Activated naive CD4-positive, alpha-beta T cell treated with anti-CD3 and anti-CD28 coated beads for 36 hours (primary cell): Measurements from ENCODE around the gene ADCY1. TPM values are rescaled to one million over a fixed set of nuclear protein-coding genes. Genes with fewer than 3 reads are reported as not detected.
"Not testable (repeated sequence)": the region's sequence is repeated elsewhere in the genome, so short reads cannot be mapped to it uniquely, and the experiment has no call there.

Source experiments
- CTCF ChIA-PET: fragments of 350-600 bp; sonication (Branson Sonifier 250); formaldehyde crosslinking; loops from one replicate; lab custom pipeline; 2021; ENCODE audit warnings: antibody characterized with exemption; lab: Charles Lee
- DNase-seq: peaks from one replicate; pipeline ENCODE4 v3.0.0-alpha.2; 2020
- H3K27ac Mint-ChIP-seq: one replicate; pipeline ENCODE4 v1.8.0; 2021; ENCODE audit warnings: mild to moderate bottlenecking, mixed read lengths
- H3K27me3 Mint-ChIP-seq: one replicate; pipeline ENCODE4 v1.8.0; 2021; ENCODE audit warnings: low read depth, mixed read lengths
- H3K36me3 Mint-ChIP-seq: one replicate; pipeline ENCODE4 v1.8.0; 2021; ENCODE audit warnings: low read depth, mixed read lengths
- H3K4me1 Mint-ChIP-seq: one replicate; pipeline ENCODE4 v1.8.0; 2021; ENCODE audit warnings: low read depth, mixed read lengths
- H3K4me3 Mint-ChIP-seq: one replicate; pipeline ENCODE4 v1.8.0; 2021; ENCODE audit warnings: mild to moderate bottlenecking, moderate library complexity, mixed read lengths
- H3K9me3 Mint-ChIP-seq: one replicate; pipeline ENCODE4 v1.8.0; 2021; ENCODE audit warnings: mixed read lengths
- intact Hi-C: fragments of 100-400 bp; cut with micrococcal nuclease; formaldehyde crosslinking; loops from one replicate; pipeline ENCODE4 v1.15.1; 2023
- total RNA-seq, 2 experiments: library from RNA; stranded (reverse); gene quantifications; one replicate each; pipeline ENCODE4 v1.2.3, GENCODE V29; 2021

Gene ADCY1
- total RNA-seq, 2 experiments from 2014 or later, result 0.29 to 0.30 TPM

- H3K27ac Mint-ChIP-seq, CTCF ChIA-PET, H3K4me1 Mint-ChIP-seq, intact Hi-C loops, H3K9me3 Mint-ChIP-seq, H3K27me3 Mint-ChIP-seq, DNase-seq, H3K4me3 Mint-ChIP-seq: not testable (repeated sequence)
- peaks cover 49% of the 10 kb centered on the region for H3K36me3 Mint-ChIP-seq
Measured at GRCh38 chr7:45740573-45740972, 166.4 kb downstream of the ADCY1 start.

GRCh38 chr7:45748976-45749375, 174.8 kb downstream of the ADCY1 start:
- H3K27me3 Mint-ChIP-seq, DNase-seq, H3K27ac Mint-ChIP-seq, CTCF ChIA-PET, intact Hi-C loops, H3K4me3 Mint-ChIP-seq, H3K4me1 Mint-ChIP-seq, H3K9me3 Mint-ChIP-seq: not testable (repeated sequence)
- H3K36me3 Mint-ChIP-seq, result peaks cover 12% of the 10 kb centered on the region

GRCh38 chr7:45751352-45751751, 177.2 kb downstream of the ADCY1 start:
- H3K4me1 Mint-ChIP-seq, H3K27ac Mint-ChIP-seq, intact Hi-C loops, CTCF ChIA-PET, H3K27me3 Mint-ChIP-seq, H3K9me3 Mint-ChIP-seq, H3K4me3 Mint-ChIP-seq, DNase-seq, H3K36me3 Mint-ChIP-seq: not testable (repeated sequence)

- DNase-seq, H3K4me1 Mint-ChIP-seq, H3K27me3 Mint-ChIP-seq, H3K4me3 Mint-ChIP-seq, intact Hi-C loops, H3K9me3 Mint-ChIP-seq, H3K27ac Mint-ChIP-seq, CTCF ChIA-PET: not testable (repeated sequence)
- peaks cover 14% of the 10 kb centered on the region for H3K36me3 Mint-ChIP-seq
Measured at GRCh38 chr7:45756333-45756732, 182.2 kb downstream of the ADCY1 start.

- H3K27ac Mint-ChIP-seq, DNase-seq, H3K9me3 Mint-ChIP-seq, CTCF ChIA-PET, intact Hi-C loops, H3K4me3 Mint-ChIP-seq, H3K27me3 Mint-ChIP-seq, H3K4me1 Mint-ChIP-seq: not testable (repeated sequence)
- H3K36me3 Mint-ChIP-seq, result peaks cover 12% of the 10 kb centered on the region
Measured at GRCh38 chr7:45756757-45757156, 182.6 kb downstream of the ADCY1 start.

GRCh38 chr7:45759464-45759863, 185.3 kb downstream of the ADCY1 start:
- CTCF ChIA-PET, H3K27ac Mint-ChIP-seq, H3K27me3 Mint-ChIP-seq, DNase-seq, H3K9me3 Mint-ChIP-seq, H3K4me3 Mint-ChIP-seq, intact Hi-C loops: not testable (repeated sequence)
- H3K36me3 Mint-ChIP-seq, result peaks cover 15% of the 10 kb centered on the region
- peaks cover 15% of the 10 kb centered on the region for H3K4me1 Mint-ChIP-seq

GRCh38 chr7:45761545-45762205, 187.5 kb downstream of the ADCY1 start:
- H3K36me3 Mint-ChIP-seq, DNase-seq, H3K9me3 Mint-ChIP-seq, H3K27me3 Mint-ChIP-seq, H3K27ac Mint-ChIP-seq, CTCF ChIA-PET, intact Hi-C loops, H3K4me3 Mint-ChIP-seq: not testable (repeated sequence)
- peaks cover 17% of the 10 kb centered on the region for H3K4me1 Mint-ChIP-seq

GRCh38 chr7:45762225-45762994, 188.2 kb downstream of the ADCY1 start:
- H3K27ac Mint-ChIP-seq, intact Hi-C loops, CTCF ChIA-PET, H3K36me3 Mint-ChIP-seq, DNase-seq, H3K4me3 Mint-ChIP-seq, H3K27me3 Mint-ChIP-seq, H3K9me3 Mint-ChIP-seq: not testable (repeated sequence)
- H3K4me1 Mint-ChIP-seq, result peaks cover 17% of the 10 kb centered on the region

- Mint-ChIP-seq H3K4me1 (peaks cover 11% of the 10 kb centered on the region), H3K27ac (peak overlapping the region; percentile 93), H3K4me3 (peak overlapping the region; percentile 90)
- CTCF ChIA-PET, intact Hi-C loops, H3K36me3 Mint-ChIP-seq, H3K27me3 Mint-ChIP-seq, H3K9me3 Mint-ChIP-seq: not testable (repeated sequence)
- peak; percentile 98 for DNase-seq
Measured at GRCh38 chr7:45768516-45769394, 194.6 kb downstream of the ADCY1 start.

- Mint-ChIP-seq H3K4me3 (peak overlapping the region; percentile 90), H3K27ac (peak overlapping the region; percentile 93)
- H3K36me3 Mint-ChIP-seq, H3K9me3 Mint-ChIP-seq, intact Hi-C loops, H3K27me3 Mint-ChIP-seq, CTCF ChIA-PET, H3K4me1 Mint-ChIP-seq, DNase-seq: not testable (repeated sequence)
Measured at GRCh38 chr7:45769626-45770025, 195.5 kb downstream of the ADCY1 start.
